Breast epithelium (tissue), 3 donors: Measurements from ENCODE around the gene MRTFB.

ENCODE experiments used
- POLR2A ChIP-seq: fragments of 450-650 bp; IDR thresholded peaks from one replicate; pipeline ENCODE4 v1.6.1; 2016; ENCODE audit warnings: antibody characterized with exemption, mild to moderate bottlenecking, moderate library complexity
- POLR2AphosphoS5 ChIP-seq, 3 donors: sonication (generic); formaldehyde crosslinking; IDR thresholded peaks; one replicate each; pipeline ENCODE4 v1.6.1; 2017; ENCODE audit warnings: antibody characterized with exemption in 3 of 3
- TF ChIP-seq, protein P1 (sequence below), 3 donors: fragments of 450-650 bp; IDR thresholded peaks; one replicate each; pipeline ENCODE4 v1.5.1; 2016 to 2017; ENCODE audit warnings: antibody characterized with exemption in 3 of 3, mild to moderate bottlenecking in 3 of 3, moderate library complexity in 3 of 3

GRCh38 chr16:14087181-14087580 is 16.1 kb downstream of the MRTFB start:
- TF ChIP-seq, protein P1, sequence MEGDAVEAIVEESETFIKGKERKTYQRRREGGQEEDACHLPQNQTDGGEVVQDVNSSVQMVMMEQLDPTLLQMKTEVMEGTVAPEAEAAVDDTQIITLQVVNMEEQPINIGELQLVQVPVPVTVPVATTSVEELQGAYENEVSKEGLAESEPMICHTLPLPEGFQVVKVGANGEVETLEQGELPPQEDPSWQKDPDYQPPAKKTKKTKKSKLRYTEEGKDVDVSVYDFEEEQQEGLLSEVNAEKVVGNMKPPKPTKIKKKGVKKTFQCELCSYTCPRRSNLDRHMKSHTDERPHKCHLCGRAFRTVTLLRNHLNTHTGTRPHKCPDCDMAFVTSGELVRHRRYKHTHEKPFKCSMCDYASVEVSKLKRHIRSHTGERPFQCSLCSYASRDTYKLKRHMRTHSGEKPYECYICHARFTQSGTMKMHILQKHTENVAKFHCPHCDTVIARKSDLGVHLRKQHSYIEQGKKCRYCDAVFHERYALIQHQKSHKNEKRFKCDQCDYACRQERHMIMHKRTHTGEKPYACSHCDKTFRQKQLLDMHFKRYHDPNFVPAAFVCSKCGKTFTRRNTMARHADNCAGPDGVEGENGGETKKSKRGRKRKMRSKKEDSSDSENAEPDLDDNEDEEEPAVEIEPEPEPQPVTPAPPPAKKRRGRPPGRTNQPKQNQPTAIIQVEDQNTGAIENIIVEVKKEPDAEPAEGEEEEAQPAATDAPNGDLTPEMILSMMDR (IDR thresholded peaks at IDR 0.05), result no peak
- no peak for TF ChIP-seq POLR2A
- TF ChIP-seq POLR2AphosphoS5 (IDR thresholded peaks at IDR 0.05), result no peak
